Measurements from ENCODE around the gene ESRRB.

GRCh38 chr14:76431538-76431937 lies 55.6 kb downstream of the ESRRB start:
- TF ChIP-seq CTCF (conservative IDR thresholded peaks at IDR 0.05) = no peak
- no peak for TF ChIP-seq EZH2 (IDR thresholded peaks at IDR 0.05; ENCODE audit: low read depth)
